GM12878 (cell line): ENCODE data around the gene ACAP2. TPM values are rescaled to one million over a fixed set of nuclear protein-coding genes. Genes with fewer than 3 reads are reported as not detected.

Experiments used
- ATAC-seq: fragments of 200-7000 bp; cut with Tn5 transposase; 3 replicates; pipeline ENCODE4 v1.9.1; 2020; ENCODE audit warnings: mild to moderate bottlenecking, moderate library complexity
- BruUV-seq: library from RNA; stranded (reverse); fragments of 400-500 nt; replicated peaks from 2 replicates; lab custom pipeline; 2021; lab: Mats Ljungman, UMichigan
- CTCF ChIA-PET: fragments of 300-600 bp; sonication (Branson Sonifier 250); formaldehyde crosslinking; extraction: SDS; loops from one replicate; lab custom pipeline; 2021; ENCODE audit warnings: inconsistent platforms; lab: Yijun Ruan, JAX
- POLR2A ChIA-PET: fragments of 350-600 bp; formaldehyde crosslinking; extraction: SDS; loops from one replicate; lab custom pipeline; 2021; ENCODE audit warnings: inconsistent platforms; lab: Charles Lee
- RAD21 ChIA-PET: fragments of 300-600 bp; sonication (Branson Sonifier 250); formaldehyde crosslinking; loops from one replicate; lab custom pipeline; 2023; ENCODE audit warnings: antibody characterized with exemption; ENCODE audit not compliant: unreplicated experiment; lab: Charles Lee
- SMC1A ChIA-PET: fragments of 300-600 bp; sonication (Branson Sonifier 250); formaldehyde crosslinking; loops from one replicate; lab custom pipeline; 2023; ENCODE audit not compliant: unreplicated experiment, uncharacterized antibody; lab: Charles Lee
- DNase-seq: peaks from one replicate; pipeline ENCODE4 v3.0.0-alpha.2; 2011; ENCODE audit warnings: low read depth, low spot score
- FAIRE-seq: peaks from 3 replicates; lab custom pipeline; 2011; peaks lifted over from hg19 to GRCh38; lab: Jason Lieb, UNC
- H2AFZ ChIP-seq: 2 replicates; pipeline ENCODE4 v1.6.0; 2011; ENCODE audit warnings: low read depth, low read length, control low read depth; ENCODE audit not compliant: control insufficient read depth
- H3K27ac ChIP-seq: 2 replicates; pipeline ENCODE4 v1.5.1; 2011; ENCODE audit warnings: control low read depth; ENCODE audit not compliant: control insufficient read depth, insufficient read depth
- H3K27me3 ChIP-seq, 2 experiments: replicated peaks in 1 of 2; 2 replicates each; pipeline versions ENCODE4 v1.6.0 to v1.6.1; 2011; ENCODE audit warnings: low read length in 1 of 2; ENCODE audit not compliant: control insufficient read depth in 2 of 2, insufficient read depth in 2 of 2
- H3K36me3 ChIP-seq, 2 experiments: 2 replicates each; pipeline ENCODE4 v1.5.1; 2011; ENCODE audit warnings: low read length in 1 of 2; ENCODE audit not compliant: control insufficient read depth in 2 of 2, insufficient read depth in 2 of 2
- H3K4me1 ChIP-seq: 2 replicates; pipeline ENCODE4 v1.6.1; 2011; ENCODE audit warnings: mild to moderate bottlenecking, low read length, moderate library complexity, mixed read lengths; ENCODE audit not compliant: control insufficient read depth, insufficient read depth
- H3K4me2 ChIP-seq: 2 replicates; pipeline ENCODE4 v1.6.0; 2011; ENCODE audit warnings: control low read depth; ENCODE audit not compliant: control insufficient read depth, insufficient read depth
- H3K4me3 ChIP-seq: fragments of 200-600 bp; sonication (generic); 2 replicates; pipeline ENCODE4 v1.5.1; 2016
- H3K79me2 ChIP-seq: 2 replicates; pipeline ENCODE4 v1.6.0; 2011; ENCODE audit warnings: low read length; ENCODE audit not compliant: control insufficient read depth, insufficient read depth
- H3K9ac ChIP-seq: 2 replicates; pipeline ENCODE4 v1.8.0; 2011; ENCODE audit warnings: low read length, control low read depth, mixed read lengths; ENCODE audit not compliant: control insufficient read depth, insufficient read depth
- H3K9me3 ChIP-seq: replicated peaks from 3 replicates; pipeline ENCODE4 v1.5.1; 2011; ENCODE audit warnings: mild to moderate bottlenecking, low read length; ENCODE audit not compliant: control insufficient read depth, insufficient read depth
- H4K20me1 ChIP-seq: 2 replicates; pipeline ENCODE4 v1.6.0; 2011; ENCODE audit not compliant: control insufficient read depth, insufficient read depth
- BRCA1 ChIP-seq: IDR thresholded peaks from 2 replicates; pipeline ENCODE4 v1.6.1; 2011; ENCODE audit warnings: low read depth, low read length, improper control_type of control experiment
- CBX5 ChIP-seq: sonication (generic); IDR thresholded peaks from 2 replicates; pipeline ENCODE4 v1.6.1; 2016; ENCODE audit warnings: low read depth, moderate library complexity, mild to moderate bottlenecking, inconsistent platforms
- E2F8 ChIP-seq: fragments of 450-650 bp; IDR thresholded peaks from 2 replicates; pipeline ENCODE4 v1.6.1; 2018; ENCODE audit warnings: mild to moderate bottlenecking, low read depth, moderate library complexity; ENCODE audit not compliant: partially characterized antibody
- EZH2 ChIP-seq: IDR thresholded peaks from 2 replicates; pipeline ENCODE4 v1.6.1; 2012; ENCODE audit warnings: low read depth, mild to moderate bottlenecking, control low read depth, inconsistent platforms, low read length, borderline replicate concordance; ENCODE audit not compliant: control insufficient read depth
- MTA2 ChIP-seq: fragments of 450-650 bp; IDR thresholded peaks from 2 replicates; pipeline ENCODE4 v1.6.1; 2016; ENCODE audit warnings: low read depth, mild to moderate bottlenecking, moderate library complexity
- NBN ChIP-seq: fragments of 450-650 bp; IDR thresholded peaks from 2 replicates; pipeline ENCODE4 v1.6.1; 2016
- RAD21 ChIP-seq: IDR thresholded peaks from 2 replicates; pipeline ENCODE4 v1.6.1; 2011; ENCODE audit warnings: mild to moderate bottlenecking, low read depth, low read length, moderate library complexity; ENCODE audit not compliant: insufficient read depth
- RUNX3 ChIP-seq: IDR thresholded peaks from 2 replicates; pipeline ENCODE4 v1.6.1; 2012; ENCODE audit warnings: low read length, inconsistent platforms
- STAT3 ChIP-seq: IDR thresholded peaks from 2 replicates; pipeline ENCODE4 v1.6.1; 2011; ENCODE audit warnings: low read depth, low read length, improper control_type of control experiment
- USF1 ChIP-seq: IDR thresholded peaks from 2 replicates; pipeline ENCODE4 v1.6.1; 2011; ENCODE audit warnings: borderline replicate concordance, low read depth, mild to moderate bottlenecking, moderate library complexity, mixed read lengths, low read length; ENCODE audit not compliant: insufficient read depth; ENCODE audit errors: extremely low read length
- WGBS: methylation state at CpG from one replicate; pipeline ENCODE4 v1.1.6; 2016; ENCODE audit warnings: low lambda C conversion rate; ENCODE audit not compliant: insufficient replicate concordance, insufficient coverage; ENCODE audit errors: missing lambda C conversion rate; 5-methylcytosine and 5-hydroxymethylcytosine counted together
- in situ Hi-C: fragments of 300-500 bp; cut with MboI; formaldehyde crosslinking; loops from 9 replicates; pipeline ENCODE4 v1.14.3; 2018; ENCODE audit warnings: mixed read lengths
- intact Hi-C: fragments of 100-400 bp; cut with micrococcal nuclease; formaldehyde crosslinking; loops from one replicate; pipeline ENCODE4 v1.14.2; 2022; ENCODE audit not compliant: unreplicated experiment
- polyA plus RNA-seq, 11 experiments: library from polyadenylated mRNA; depleted of rRNA in 4 of 11; unstranded in 6 of 11; stranded (reverse) in 5 of 11; fragments of >200 nt; fragmentation: Nextera tagmentation in 4 of 11; fragmentation: Illumina TruSeq in 1 of 11; extraction: Ambion mirVana in 4 of 11; extraction: Trizol in 1 of 11; gene quantifications; 1 replicate in 1 of 11; 2 replicates in 10 of 11; pipeline versions ENCODE4 v1.2.1 to v1.2.3, GENCODE V29; 2011 to 2016; ENCODE audit warnings: inconsistent platforms in 2 of 11, missing spikeins in 2 of 11, low read depth in 1 of 11
- total RNA-seq, 4 experiments: library from RNA; depleted of rRNA in 3 of 4; stranded (reverse); fragments of >200 nt in 3 of 4; fragmentation: Illumina TruSeq in 1 of 4; extraction: Trizol in 1 of 4; gene quantifications; 2 replicates each; pipeline versions ENCODE4 v1.2.1 to v1.2.3, GENCODE V29; 2013 to 2021
- TF ChIP-seq, protein P1 (sequence below): IDR thresholded peaks from 2 replicates; pipeline ENCODE4 v1.6.1; 2012; ENCODE audit warnings: mild to moderate bottlenecking, low read depth, low read length

ACAP2 gene
- total and polyA plus RNA-seq, 10 of the 15 experiments (the other 5 are each of a cell fraction or from before 2014, with no cell fraction given), result 7.1 to 53.8 (median 35.7) TPM

DNA sequence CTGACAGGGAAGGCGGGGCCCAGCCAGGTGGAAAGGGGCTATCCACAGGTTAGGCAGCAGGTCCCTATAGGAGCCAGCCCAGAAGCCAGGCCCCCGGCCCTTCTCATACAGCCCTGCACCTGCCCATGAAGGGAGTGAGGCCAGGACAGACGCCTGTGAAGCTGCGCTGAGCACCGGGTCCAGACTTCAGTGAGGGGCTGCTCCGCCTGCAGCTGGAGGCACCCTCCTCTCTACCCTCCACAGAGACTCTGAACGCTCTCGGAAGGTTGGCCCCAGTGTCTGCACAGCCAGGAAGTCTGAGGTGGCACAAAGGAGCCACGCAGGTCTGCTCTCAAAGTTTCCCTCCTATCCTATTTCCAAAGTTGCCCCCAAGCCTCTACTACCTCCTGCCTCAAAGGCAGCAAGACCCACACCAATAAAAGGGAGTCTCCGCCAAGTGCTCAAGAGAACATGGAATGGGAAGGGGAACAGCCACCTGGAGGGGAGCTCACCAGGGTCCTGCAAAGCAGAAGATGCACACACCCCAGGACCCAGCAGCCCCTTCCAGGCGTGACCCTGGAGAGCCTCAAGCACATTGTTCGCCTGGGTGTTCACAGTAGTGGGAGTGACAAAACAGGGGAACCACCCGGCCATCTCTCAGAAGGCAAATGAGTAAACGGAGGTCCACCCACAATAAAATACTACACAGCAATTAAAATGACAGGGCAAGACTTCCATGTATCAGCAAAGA is 191.3 kb downstream of the ACAP2 start:
- Histone ChIP-seq H3K9me3 (no peaks in the 10 kb centered on the region), H3K36me3 (no peaks in the 10 kb centered on the region), H3K4me1 (peaks cover 25% of the 10 kb centered on the region), H3K27me3 (no peaks in the 10 kb centered on the region), H3K4me3 (no peak overlapping the region), H3K79me2 (peaks cover 2% of the 10 kb centered on the region), H2AFZ (peak overlapping the region; percentile 15; the same call in 1 of the 2 replicates), H4K20me1 (no peaks in the 10 kb centered on the region), H3K4me2 (peak overlapping the region; percentile 51), H3K9ac (peak overlapping the region; percentile 29; the same call in 1 of the 2 replicates), H3K27ac (peak overlapping the region; percentile 23)
- ATAC-seq (peak; percentile 70), DNase-seq (no peak), FAIRE-seq (peak; percentile 49)
- ChIA-PET POLR2A (interaction anchor here (1.4 to 4.7 kb wide), 5 partner anchors 64 to 122 kb away, joined by 3 to 43 read pairs (median 12); no protein-coding TSS in a partner anchor), SMC1A (interaction anchor here (0.9 to 7.3 kb wide), 11 partner anchors 12 to 568 kb away, joined by 3 to 70 read pairs (median 7); no protein-coding TSS in a partner anchor), CTCF (interaction anchor here (0.6 to 5.3 kb wide), 14 partner anchors 19 to 918 kb away, joined by 3 to 33 read pairs (median 4); partner anchors contain the start of genes LSG1 and XXYLT1), RAD21 (interaction anchor here (0.7 to 4.8 kb wide), 10 partner anchors 24 to 568 kb away, joined by 3 to 67 read pairs (median 10); no protein-coding TSS in a partner anchor)
- BruUV-seq, result no TSS peak
- intact Hi-C loops (loop anchor here (1.0 kb wide), 1 partner anchor 122 kb away; no protein-coding TSS in a partner anchor), in situ Hi-C loops (loop anchor here (10.0 kb wide), 1 partner anchor 917 kb away; no protein-coding TSS in a partner anchor)
- 74% methylated on average over 14 of the region's 14 CpGs for WGBS
- TF ChIP-seq NBN (no peak), USF1 (no peak), EZH2 (no peak), RAD21 (no peak), CBX5 (no peak), MTA2 (no peak), E2F8 (no peak), BRCA1 (no peak), RUNX3 (no peak), STAT3 (no peak)
- TF ChIP-seq, protein P1, sequence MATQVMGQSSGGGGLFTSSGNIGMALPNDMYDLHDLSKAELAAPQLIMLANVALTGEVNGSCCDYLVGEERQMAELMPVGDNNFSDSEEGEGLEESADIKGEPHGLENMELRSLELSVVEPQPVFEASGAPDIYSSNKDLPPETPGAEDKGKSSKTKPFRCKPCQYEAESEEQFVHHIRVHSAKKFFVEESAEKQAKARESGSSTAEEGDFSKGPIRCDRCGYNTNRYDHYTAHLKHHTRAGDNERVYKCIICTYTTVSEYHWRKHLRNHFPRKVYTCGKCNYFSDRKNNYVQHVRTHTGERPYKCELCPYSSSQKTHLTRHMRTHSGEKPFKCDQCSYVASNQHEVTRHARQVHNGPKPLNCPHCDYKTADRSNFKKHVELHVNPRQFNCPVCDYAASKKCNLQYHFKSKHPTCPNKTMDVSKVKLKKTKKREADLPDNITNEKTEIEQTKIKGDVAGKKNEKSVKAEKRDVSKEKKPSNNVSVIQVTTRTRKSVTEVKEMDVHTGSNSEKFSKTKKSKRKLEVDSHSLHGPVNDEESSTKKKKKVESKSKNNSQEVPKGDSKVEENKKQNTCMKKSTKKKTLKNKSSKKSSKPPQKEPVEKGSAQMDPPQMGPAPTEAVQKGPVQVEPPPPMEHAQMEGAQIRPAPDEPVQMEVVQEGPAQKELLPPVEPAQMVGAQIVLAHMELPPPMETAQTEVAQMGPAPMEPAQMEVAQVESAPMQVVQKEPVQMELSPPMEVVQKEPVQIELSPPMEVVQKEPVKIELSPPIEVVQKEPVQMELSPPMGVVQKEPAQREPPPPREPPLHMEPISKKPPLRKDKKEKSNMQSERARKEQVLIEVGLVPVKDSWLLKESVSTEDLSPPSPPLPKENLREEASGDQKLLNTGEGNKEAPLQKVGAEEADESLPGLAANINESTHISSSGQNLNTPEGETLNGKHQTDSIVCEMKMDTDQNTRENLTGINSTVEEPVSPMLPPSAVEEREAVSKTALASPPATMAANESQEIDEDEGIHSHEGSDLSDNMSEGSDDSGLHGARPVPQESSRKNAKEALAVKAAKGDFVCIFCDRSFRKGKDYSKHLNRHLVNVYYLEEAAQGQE, result no peak
